Activated CD4-positive, alpha-beta T cell treated with anti-CD3 and anti-CD28 coated beads, Interleukin-2, amount 50 U/mL, for 24 hours (primary cell): ENCODE results near the gene CCDC8.
"Not testable (repeated sequence)": the region's sequence is repeated elsewhere in the genome, so short reads cannot be mapped to it uniquely, and the experiment has no call there.

ENCODE experiments used
- DNase-seq, 2 donors: peaks; one replicate each; pipeline ENCODE4 v3.0.0-alpha.2; 2020; ENCODE audit warnings: low read depth in 1 of 2, low spot score in 1 of 2

CCDC8 gene

DNA sequence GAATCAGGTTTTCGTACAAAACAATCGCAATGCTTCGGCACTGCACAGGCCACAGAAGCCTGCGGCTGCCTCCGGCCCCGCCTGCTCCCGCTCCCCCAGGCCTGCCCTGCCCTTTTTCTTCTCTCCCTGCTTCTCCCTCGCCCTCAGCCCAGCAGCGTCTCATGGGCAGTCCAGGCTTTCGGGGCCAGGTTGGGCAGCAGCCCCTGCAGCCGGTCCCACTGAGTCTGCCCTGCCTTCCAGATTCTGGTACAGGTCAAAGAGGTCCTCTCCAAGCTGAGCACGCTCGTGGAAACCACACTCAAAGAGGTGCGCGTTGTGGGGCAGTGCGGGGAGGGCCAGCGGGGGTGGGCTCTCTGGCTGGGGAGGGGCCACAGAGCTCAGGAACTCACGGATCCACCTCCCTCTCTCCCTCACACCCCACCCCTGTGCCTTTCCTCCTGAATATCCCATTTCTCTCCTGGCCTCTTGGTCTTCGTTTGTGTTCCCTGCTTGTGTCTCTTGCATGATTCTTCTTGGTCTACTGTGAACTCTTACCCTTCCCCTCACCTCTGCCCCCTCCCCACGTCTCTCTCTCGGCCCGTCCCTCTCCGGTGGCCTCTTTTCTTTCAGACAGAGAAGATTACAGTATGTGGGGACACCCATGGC lies 30.1 kb downstream of the CCDC8 start:
- no peak for DNase-seq

GRCh38 chr19:46381756-46382345 lies 31.5 kb downstream of the CCDC8 start:
- DNase-seq = no peak

DNA sequence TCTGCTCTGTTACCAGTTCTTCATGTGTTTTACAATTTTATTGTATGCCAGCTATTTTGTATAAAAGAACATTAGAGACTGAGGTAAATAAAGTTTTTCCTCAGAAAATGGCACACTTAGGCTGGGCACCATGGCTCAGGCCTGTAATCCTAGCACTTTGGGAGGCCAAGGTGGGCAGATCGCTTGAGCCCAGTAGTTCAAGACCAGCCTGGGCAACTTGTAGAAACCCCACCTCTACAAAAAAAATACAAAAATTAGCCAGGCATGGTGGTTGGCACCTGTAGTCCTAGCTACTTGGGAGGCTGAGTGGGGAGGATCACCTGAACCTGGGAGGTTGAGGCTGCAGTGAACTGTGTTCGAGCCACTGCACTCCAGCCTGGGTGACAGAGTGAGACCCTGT lies 32.0 kb downstream of the CCDC8 start:
- no peak for DNase-seq

DNA sequence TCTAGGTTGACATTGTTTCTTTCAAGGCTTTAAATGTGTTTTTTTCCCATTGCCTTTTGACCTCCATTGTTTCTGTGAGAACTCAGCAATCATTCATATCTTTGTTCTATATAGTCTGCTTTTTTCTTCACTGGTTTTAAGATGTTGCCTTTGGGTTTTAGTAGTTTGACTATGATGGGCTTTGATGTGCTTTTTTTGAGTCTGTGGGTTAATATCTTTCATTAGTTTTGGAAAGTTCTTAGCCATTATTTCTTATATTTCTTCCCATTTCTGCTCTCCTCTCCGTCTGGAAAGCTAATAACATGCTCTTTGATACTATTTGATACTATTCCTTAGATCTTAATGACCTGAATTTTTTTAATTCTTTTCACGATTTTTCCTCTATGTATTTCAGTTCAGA lies 32.7 kb downstream of the CCDC8 start:
- DNase-seq = no peak

DNA sequence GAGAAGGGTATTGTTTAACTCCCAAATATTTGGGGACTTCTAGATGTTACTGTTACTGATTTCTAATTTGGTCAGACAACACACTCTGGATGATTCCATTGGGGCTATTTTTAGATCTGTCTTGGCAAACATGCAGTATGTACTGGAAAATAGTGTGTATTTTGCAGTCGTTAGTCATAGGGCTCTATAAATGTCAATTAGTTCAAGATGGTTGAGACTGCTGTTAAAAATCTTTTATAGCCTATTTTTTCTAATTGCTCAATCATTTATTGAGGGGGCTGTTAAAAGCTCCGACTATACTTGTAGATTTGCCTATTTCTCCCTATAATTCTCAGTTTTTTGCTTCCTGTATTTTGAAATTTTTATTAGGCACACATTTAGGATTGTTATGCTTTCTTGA lies 35.1 kb downstream of the CCDC8 start:
- no peak for DNase-seq

GRCh38 chr19:46376241-46377153 lies 36.9 kb downstream of the CCDC8 start:
- no peak for DNase-seq

DNA sequence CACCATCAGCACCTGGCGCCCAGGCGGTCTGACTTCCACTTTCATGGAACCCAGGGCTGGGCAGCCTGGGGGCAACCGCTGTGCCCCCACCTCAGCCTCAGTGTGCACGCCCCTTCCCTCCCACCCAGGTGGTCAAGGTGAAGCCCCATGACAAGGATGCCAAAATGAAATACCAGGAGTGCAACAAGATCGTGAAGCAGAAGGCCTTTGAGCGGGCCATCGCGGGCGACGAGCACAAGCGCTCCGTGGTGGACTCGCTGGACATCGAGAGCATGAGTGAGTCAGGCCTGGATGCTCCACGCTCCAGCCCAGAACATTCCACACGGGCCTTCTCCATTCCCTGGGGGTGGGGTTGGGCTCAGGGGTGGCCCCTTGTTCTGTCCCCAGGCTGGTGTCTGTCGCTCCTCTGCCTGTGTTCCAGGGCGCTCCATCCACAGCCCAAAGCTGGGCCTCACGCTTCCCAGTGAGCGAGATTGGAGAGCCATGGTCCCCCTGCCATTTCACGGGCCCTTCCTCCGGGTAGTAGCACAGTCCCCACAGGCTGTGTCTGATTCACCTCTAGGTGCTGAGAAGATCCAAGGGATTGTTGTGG lies 37.8 kb downstream of the CCDC8 start:
- DNase-seq = not testable (repeated sequence)

DNA sequence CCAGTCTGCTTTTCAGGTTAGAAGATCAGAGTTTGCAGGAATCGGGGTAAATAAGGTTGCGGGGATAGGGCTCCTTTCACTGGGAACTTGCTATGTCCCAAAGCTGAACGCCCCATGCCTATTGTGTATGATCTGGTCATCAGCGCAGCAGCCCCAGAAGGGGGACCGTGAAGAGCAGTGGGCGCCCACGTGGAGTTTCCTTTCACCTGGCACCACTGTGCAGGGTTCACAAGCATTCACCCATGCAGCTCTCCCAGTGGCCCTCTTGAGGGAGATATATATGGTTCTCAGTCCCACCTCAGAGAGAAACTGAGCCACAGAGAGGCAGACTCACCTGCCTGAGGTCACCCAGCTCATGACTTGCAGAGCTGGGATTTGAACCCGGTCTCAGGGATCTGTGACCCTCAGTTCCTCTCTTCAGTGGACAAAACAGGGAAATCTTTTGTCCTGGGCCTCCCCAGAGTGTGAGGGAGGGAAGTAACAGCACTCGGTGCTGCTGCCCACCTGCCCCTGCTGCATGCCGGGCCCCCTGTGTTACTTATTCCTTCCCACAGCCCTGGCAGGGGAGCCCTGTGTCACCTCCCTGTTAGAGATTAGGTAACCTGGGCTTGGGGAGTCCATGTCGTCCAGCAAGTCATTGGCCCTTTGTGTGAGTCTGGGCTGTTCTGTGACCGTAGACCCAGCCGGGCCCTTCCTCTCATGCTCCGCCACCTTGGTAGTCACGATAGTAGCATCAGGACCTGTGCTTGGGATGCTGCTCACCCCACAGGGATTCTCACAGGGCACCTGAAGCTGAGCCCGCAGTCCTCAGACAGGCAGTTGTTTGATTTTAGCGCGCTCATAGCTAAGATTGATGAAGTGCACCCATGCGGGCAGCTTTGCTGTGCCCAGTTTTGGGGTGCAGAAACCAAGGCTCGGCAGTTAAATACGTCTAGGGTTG lies 38.6 kb downstream of the CCDC8 start:
- DNase-seq = no peak

GRCh38 chr19:46373491-46374359 lies 39.6 kb downstream of the CCDC8 start:
- no peak for DNase-seq

- DNase-seq = no peak
These were observed 40.4 kb downstream of the CCDC8 start for GRCh38 chr19:46372901-46373490.

DNA sequence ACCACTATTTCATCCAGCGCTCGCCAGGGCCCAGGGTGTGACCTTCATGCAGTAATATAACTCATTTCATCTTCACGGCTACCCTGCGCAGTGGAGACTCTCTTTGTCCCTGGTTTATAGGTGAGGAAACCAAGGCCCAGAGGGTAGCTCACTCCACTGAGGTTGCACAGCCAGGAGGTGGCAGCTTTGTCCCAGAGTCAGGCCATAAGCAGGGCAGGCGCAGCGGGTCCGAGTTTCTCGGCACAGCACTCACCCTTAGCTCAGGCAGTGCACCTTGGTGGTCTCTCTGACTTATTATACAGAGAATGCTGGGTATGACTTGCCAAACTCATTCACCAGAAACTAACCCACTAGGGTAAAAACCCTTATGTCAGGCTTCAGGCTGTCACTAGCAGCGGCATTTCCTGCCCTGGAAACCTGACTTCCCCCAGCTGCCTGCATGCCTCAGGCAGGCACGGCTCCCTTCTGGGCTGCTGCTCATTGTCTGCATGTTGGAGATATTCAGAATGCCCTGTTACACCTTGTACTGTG lies 41.9 kb downstream of the CCDC8 start:
- no peak for DNase-seq

- no peak for DNase-seq
These were observed 43.5 kb downstream of the CCDC8 start for GRCh38 chr19:46369817-46370216.

- DNase-seq = no peak
These were observed 45.2 kb downstream of the CCDC8 start for GRCh38 chr19:46368116-46368515.

DNA sequence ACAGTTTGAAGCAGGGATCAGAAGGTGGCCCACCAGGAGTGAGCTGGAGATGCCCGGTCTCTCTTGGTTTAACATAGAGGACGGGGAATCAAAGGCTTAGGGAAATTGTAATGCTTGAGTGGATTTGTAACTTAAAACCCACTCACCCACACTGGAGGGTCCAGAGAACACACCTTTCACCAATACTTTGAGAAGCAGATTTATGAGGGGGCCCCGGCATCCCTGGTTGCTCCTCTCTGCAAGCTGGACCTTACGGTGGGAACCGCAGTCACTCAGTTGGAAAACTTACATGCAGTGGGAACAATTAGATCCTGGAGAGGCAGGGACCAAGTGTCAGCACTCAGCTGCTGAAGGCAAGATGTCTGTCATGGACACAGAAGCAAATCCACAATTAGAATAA lies 45.9 kb downstream of the CCDC8 start:
- no peak for DNase-seq

GRCh38 chr19:46366620-46367292 lies 46.6 kb downstream of the CCDC8 start:
- no peak for DNase-seq

- DNase-seq = no peak
These were observed 47.8 kb downstream of the CCDC8 start for GRCh38 chr19:46365561-46365960.

- no peak for DNase-seq
These were observed 49.0 kb downstream of the CCDC8 start for GRCh38 chr19:46364359-46364758.

DNA sequence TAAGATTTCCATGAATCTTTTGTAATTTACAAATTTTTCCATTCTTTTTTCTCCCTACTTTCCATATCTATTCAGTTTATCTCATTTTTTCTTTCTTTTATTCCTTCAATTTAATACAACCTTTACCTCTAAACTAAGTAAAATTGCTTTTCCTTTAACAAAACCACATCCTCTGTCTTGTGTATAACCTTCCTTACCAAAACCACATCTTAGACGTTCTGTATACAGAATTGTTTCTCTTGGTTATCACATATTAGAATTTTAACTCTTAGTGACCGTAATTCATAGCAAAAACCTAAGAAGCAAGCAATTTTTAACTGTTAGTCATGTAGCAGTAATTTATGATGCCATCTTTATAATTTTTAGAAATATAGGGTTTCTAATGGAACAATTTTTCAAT lies 51.4 kb downstream of the CCDC8 start:
- DNase-seq = no peak
